ENCODE measurements around the gene UNC5A.

DNA sequence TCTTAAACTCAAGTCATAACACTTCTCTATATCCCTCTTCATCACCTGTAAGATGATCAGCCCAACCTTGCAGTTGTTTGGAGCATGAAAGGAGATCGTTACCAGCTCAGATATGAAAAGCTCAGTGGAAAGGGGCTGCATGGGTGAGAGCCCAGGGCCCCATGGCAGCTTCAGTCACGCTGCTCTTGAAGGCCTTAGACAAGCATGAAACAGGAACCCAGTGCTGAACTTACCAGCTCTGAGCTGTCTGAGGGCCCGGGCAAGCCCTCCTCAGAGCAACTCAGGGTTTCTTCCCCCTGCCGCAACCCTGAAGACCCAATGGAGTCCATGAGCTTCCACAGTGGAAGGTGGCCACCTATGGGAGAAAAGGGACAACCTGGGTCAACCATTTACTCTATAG is 85.5 kb downstream of the UNC5A start:
- TF ChIP-seq, protein P1, sequence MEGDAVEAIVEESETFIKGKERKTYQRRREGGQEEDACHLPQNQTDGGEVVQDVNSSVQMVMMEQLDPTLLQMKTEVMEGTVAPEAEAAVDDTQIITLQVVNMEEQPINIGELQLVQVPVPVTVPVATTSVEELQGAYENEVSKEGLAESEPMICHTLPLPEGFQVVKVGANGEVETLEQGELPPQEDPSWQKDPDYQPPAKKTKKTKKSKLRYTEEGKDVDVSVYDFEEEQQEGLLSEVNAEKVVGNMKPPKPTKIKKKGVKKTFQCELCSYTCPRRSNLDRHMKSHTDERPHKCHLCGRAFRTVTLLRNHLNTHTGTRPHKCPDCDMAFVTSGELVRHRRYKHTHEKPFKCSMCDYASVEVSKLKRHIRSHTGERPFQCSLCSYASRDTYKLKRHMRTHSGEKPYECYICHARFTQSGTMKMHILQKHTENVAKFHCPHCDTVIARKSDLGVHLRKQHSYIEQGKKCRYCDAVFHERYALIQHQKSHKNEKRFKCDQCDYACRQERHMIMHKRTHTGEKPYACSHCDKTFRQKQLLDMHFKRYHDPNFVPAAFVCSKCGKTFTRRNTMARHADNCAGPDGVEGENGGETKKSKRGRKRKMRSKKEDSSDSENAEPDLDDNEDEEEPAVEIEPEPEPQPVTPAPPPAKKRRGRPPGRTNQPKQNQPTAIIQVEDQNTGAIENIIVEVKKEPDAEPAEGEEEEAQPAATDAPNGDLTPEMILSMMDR (tag by site-specific recombination; IDR thresholded peaks at IDR 0.05), result no peak
- TF ChIP-seq, protein P2, sequence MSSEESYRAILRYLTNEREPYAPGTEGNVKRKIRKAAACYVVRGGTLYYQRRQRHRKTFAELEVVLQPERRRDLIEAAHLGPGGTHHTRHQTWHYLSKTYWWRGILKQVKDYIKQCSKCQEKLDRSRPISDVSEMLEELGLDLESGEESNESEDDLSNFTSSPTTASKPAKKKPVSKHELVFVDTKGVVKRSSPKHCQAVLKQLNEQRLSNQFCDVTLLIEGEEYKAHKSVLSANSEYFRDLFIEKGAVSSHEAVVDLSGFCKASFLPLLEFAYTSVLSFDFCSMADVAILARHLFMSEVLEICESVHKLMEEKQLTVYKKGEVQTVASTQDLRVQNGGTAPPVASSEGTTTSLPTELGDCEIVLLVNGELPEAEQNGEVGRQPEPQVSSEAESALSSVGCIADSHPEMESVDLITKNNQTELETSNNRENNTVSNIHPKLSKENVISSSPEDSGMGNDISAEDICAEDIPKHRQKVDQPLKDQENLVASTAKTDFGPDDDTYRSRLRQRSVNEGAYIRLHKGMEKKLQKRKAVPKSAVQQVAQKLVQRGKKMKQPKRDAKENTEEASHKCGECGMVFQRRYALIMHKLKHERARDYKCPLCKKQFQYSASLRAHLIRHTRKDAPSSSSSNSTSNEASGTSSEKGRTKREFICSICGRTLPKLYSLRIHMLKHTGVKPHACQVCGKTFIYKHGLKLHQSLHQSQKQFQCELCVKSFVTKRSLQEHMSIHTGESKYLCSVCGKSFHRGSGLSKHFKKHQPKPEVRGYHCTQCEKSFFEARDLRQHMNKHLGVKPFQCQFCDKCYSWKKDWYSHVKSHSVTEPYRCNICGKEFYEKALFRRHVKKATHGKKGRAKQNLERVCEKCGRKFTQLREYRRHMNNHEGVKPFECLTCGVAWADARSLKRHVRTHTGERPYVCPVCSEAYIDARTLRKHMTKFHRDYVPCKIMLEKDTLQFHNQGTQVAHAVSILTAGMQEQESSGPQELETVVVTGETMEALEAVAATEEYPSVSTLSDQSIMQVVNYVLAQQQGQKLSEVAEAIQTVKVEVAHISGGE (tag by site-specific recombination; conservative IDR thresholded peaks at IDR 0.05; ENCODE audit: low read depth), result no peak
- TF ChIP-seq ZNF354C (tag by site-specific recombination; IDR thresholded peaks at IDR 0.05; ENCODE audit: borderline replicate concordance, low read depth) (no peak), ZNF239 (tag by site-specific recombination; IDR thresholded peaks at IDR 0.05) (no peak), SP2 (tag by site-specific recombination; IDR thresholded peaks at IDR 0.05) (no peak), ZNF48 (tag by site-specific recombination; IDR thresholded peaks at IDR 0.05) (no peak), ZNF274 (IDR thresholded peaks at IDR 0.05; ENCODE audit: low read length) (no peak), ZNF274 (tag by site-specific recombination; IDR thresholded peaks at IDR 0.05; ENCODE audit: borderline replicate concordance) (no peak), ZFP3 (tag by site-specific recombination; IDR thresholded peaks at IDR 0.05; ENCODE audit: low read depth) (no peak), HOXA7 (CRISPR knock-in tag; IDR thresholded peaks at IDR 0.05; ENCODE audit: borderline replicate concordance) (no peak), MZF1 (tag by site-specific recombination; IDR thresholded peaks at IDR 0.05; ENCODE audit: borderline replicate concordance) (no peak)
- TF ChIP-seq, protein P3, sequence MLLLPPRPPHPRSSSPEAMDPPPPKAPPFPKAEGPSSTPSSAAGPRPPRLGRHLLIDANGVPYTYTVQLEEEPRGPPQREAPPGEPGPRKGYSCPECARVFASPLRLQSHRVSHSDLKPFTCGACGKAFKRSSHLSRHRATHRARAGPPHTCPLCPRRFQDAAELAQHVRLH (tag by site-specific recombination; IDR thresholded peaks at IDR 0.05), result no peak
